GM12872 (cell line): Measurements from ENCODE around the gene GNAZ.

Experiments used
- TF ChIP-seq, protein P1 (sequence below): IDR thresholded peaks from 3 replicates; pipeline ENCODE4 v1.5.1; 2011; ENCODE audit warnings: low read depth, mild to moderate bottlenecking, low read length, moderate library complexity; ENCODE audit not compliant: insufficient read depth

The GNAZ gene

DNA sequence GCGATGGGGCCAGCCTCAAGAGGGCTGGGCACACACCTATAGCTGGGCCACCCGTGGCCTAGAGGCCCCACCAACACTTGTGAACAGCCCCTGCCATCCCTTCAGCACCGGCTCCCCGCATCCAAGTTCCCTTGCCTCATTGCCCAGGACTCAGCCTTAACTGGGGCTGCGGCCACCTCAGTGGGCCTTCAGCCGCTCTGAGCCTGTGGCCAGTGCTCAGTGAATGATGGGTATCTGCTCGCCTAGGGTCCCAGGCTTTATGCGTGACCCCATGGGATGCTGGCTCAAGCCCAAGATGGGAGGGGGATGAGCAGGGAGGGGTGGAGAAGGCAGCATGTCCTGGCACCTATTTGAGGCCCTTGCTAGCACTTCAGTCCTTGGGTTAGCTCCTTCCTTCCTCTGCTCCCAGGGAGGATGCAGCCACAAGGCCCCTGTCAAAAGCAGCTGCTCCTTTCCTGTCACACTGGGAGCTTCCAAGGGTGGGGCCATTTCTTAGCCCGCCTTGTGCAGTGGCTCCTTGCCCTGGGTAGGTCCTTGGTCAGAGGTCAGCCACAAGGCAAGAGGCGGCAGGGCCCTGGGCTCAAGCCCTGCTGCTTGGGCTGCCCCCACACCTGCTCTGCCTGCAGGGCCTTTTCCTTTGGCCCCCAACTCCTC, 31.8 kb downstream of the GNAZ start:
- TF ChIP-seq, protein P1, sequence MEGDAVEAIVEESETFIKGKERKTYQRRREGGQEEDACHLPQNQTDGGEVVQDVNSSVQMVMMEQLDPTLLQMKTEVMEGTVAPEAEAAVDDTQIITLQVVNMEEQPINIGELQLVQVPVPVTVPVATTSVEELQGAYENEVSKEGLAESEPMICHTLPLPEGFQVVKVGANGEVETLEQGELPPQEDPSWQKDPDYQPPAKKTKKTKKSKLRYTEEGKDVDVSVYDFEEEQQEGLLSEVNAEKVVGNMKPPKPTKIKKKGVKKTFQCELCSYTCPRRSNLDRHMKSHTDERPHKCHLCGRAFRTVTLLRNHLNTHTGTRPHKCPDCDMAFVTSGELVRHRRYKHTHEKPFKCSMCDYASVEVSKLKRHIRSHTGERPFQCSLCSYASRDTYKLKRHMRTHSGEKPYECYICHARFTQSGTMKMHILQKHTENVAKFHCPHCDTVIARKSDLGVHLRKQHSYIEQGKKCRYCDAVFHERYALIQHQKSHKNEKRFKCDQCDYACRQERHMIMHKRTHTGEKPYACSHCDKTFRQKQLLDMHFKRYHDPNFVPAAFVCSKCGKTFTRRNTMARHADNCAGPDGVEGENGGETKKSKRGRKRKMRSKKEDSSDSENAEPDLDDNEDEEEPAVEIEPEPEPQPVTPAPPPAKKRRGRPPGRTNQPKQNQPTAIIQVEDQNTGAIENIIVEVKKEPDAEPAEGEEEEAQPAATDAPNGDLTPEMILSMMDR, result no peak

DNA sequence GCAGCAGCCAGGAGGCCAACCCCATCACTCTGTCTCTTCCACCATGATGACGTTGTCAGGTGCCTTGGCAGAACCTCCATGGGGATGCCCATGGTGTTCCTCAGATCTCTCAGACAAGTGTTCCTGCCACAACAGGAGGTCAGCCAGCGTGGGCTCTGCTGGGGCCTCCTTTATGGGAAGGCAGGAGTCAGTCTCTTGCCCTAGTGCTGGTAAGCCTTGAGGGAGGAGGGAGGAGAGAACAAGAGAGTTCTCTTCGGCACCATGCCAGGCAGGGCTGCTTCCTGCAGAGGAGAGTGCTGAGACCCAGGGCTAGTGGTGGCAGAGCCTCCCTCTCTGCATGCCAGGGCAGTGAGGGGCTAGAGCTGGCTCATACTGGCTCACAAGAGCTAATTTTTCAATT, 32.5 kb downstream of the GNAZ start:
- TF ChIP-seq, protein P1, result no peak

DNA sequence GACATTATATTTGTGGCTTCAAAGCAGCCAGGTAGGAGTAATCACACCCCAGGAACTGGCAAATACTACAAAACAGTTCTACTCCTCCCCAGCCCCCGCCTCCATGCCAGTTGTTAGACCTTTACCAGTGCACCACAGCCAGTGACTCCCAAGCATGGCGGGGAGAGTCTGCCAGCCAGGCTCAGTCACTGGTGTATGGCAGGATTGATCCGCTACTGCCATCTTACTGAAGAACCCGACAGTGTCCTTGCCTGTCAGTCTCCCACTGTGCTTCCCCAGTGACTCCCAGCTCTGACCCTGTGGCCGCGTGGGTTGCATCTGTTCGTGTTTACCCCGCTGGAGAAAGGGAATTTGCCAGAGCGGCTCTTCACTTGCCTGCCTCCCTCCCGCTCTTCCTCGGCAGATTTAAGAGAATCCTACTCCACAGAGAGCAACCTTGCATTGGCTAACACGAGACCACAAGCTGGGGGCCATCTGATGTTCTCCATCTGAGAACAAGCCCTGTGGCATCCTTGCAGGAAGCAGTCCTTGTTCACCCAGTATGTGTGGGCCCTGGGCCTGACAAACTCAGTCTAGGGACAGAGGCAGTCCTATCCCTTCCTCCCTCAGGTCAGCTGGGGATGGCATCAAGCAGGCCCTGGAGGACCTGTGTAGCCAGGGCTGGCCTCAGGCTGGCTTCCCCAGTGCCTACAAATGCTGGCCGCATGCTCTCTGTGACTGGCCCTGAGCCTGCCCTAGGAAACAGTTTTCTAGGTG, 33.1 kb downstream of the GNAZ start:
- TF ChIP-seq, protein P1, result no peak

DNA sequence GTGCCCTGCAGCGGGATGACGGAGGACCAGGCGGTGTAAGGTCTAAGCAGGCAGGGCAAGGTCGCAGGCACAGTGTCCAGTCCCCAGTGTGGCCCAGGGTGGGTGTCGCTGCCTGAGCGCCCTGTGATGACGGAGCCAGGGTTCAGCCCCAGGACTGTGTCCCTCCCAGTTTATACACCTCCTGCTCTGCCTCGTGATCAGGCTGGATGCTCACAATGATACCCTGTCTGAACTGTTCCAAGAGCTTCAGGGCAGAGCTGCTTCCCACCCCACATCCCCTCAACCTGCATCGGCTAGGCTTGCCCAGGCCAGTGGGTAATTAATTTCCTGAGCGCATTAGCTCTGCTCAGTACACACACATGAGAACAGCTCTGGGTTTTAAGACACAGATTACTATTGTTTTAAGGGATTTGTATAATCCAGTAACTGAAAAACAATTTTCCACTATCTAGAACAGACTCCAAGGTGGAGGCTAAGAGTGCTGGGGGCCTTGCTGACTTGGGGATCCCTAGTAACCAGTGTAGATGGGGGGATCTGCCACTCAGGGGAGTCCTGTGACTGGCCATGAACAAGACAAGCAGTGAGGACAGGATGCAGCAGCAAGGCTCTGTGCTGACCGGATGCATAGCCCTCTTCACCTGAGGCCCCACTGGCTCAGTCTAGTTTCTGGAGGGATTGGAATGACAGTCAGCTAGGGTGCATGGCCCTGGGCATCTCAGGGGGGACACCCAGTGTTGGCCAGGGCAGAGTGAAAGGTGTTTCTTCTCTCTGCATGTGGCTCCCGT, 34.1 kb downstream of the GNAZ start:
- TF ChIP-seq, protein P1, result no peak

DNA sequence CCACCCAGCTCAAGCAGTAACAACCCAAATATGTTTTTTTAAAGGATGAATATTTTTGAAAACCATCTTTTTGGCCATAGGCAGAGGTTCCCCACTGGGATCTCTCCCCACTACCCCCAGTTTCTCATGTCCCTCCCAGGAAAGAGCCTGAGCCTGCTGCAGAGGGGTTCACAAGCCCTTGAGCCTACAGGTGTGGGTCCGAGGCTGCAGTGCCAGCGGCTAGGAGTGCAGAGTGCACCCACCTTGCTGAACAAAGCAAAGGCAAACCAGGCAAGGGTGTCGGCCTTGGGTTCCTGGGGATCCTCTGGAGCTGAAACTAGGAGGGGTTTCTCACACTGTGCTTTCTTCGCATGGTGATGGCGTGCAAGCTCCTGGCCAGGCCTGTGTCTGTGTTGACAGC, 35.0 kb downstream of the GNAZ start:
- TF ChIP-seq, protein P1, result no peak

DNA sequence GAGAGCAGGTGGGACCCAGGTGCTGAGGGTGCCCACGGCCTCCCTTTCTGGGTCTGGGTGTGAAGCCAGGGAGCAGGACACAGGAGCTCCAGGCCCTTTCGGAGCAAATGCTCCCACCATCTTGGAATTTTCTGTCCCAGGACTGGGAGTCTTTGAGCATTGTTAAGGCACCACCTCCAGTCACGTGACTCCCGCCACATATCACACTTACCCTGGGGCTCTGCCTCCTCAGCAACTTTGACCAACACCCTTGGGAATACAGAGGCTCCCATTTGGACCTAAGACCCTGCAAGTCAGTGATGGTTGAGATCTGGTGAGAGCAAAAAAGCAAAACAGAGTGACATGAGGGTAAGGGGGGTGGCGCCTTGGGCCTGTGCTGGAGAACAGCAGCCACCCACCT, 35.6 kb downstream of the GNAZ start:
- TF ChIP-seq, protein P1, result no peak

DNA sequence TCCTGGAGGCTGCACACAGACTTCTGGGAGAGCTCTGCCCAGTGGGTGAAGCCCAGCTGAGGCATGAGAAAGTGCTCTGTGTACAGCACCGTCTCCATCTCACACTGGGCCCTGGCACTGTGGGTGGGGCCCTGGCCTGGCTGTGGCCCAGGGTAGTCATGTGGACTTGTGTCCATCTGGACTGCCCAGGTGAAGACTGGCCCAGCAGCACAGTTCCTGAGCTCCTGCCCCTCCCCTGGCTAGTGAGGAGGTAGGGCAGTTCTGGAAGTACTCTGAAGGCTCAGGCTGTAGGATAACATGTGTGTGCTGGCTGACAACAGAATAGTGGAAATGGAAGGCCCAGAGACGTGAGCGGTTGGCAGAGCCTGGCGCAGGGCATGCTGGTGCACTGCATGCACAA, 36.0 kb downstream of the GNAZ start:
- TF ChIP-seq, protein P1, result no peak
